T-helper 2 cell (primary cell): ENCODE results near the gene KIF26A.
"Not testable (repeated sequence)": the region's sequence is repeated elsewhere in the genome, so short reads cannot be mapped to it uniquely, and the experiment has no call there.

ENCODE experiments used
- DNase-seq, 5 experiments: peaks; one replicate each; pipeline versions ENCODE4 v3.0.0 to v3.0.0-alpha.2; 2012 to 2022

The KIF26A gene

DNA sequence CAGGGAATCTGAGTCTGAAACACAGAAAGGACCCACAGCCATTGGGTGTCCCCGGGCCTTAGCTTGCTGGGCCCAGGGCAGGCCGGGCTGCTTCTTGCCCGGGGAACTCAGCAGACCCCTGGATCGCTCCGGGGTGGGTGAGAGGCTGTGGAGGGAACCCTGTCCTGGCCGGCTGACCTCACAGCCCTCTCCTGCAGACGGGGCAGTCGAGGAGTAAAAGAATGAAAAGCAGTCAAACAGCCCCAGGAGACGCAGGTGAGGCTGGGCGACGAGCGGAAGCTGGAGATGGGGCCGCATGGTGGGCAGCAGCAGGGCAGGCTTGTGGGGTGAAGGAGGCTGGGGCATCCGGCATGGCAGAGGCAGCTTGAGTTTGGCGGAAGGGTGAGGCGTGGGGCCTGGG is 57.0 kb downstream of the KIF26A start:
- DNase-seq: no peak

DNA sequence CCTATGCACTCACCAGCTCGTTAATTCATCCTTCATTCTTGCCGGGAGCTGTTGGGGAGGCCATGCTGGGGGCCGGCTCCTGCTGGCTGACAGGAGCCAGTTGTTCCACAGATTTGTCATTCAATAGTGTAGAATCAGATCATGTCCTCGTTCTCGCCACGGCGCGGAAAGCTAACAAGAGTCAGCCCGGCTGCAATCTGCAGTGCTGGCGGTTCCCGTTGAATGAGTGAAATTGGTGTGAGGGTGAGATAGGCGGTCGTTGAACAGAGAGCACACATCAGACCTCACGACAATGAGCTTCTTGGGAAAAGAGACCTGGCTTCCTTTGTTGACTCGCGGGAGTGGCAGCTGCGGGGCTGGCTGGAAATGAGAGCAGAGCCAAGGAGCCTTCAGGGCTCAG is 57.5 kb downstream of the KIF26A start:
- DNase-seq: no peak

DNA sequence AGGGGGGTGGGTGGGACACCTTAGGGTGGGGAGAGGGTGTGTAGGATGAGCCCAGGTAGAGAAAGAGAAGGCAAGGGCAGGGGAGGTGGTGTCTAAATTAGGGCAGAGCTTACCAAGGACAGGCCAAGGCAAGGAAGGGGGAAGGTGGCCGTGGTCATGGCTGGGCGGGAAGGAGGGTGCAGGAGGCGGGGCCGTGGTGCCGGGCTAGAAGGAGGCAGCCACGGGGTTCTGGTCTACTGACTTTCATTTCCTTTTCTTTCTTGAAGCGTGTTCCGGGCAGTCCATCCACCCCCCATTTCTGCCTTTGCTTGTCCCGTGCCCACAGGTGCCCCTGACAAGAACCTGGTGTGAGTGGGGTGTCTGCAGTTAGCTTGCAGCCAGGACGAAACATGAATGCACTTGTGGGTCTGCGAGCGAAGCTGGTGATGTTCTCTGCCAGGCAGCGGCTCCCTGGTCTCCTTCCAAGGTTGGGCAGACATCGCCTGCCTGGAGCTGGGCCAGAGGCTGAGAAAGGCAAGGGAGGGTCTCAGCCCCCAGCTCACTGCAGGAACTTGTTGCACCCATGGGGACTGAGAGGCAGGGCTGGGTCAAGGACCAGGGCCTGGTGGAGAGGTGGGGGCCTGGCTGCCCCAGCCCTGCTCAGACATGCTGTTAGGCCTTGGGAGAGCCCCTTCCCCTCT is 58.2 kb downstream of the KIF26A start:
- DNase-seq: no peak

- DNase-seq: no peak
These were observed 59.3 kb downstream of the KIF26A start for GRCh38 chr14:104197449-104198247.

DNA sequence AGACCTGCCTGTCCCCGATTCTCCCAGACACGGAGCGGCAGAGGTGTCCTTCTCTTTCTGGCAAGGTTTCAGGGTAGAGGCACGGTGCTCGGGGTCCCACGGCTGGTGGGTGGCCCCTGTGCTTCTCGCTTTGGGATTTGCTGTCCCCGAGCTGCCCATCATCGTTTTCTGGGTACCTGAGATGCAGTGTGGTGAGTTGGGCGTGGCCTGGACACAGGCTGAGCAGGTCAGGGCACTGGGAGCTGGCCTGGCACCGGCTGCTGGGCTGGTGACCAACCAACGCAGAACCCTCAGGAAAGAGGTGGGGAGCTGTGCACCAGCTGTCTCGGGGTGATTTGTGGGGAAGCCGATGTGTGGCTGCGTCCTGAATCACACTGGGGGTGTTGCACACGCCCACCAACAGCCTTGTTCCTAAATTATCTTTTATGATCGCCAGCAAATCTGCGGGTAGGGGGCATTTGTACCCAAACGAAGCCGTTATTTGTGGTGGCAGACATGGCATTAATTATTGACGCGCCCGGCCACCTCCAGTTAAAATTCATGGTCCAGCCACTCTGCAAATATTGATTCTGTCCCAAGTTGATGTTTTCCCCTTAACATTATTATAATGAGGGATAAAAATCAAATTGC is 61.0 kb downstream of the KIF26A start:
- DNase-seq: no peak

- DNase-seq: no peak
These were observed 61.7 kb downstream of the KIF26A start for GRCh38 chr14:104200106-104200505.

GRCh38 chr14:104200591-104200990 is 62.2 kb downstream of the KIF26A start:
- no peak for DNase-seq

- DNase-seq: no peak
These were observed 62.7 kb downstream of the KIF26A start for GRCh38 chr14:104201063-104201462.

- DNase-seq: no peak
These were observed 63.1 kb downstream of the KIF26A start for GRCh38 chr14:104201496-104201895.

- no peak for DNase-seq
These were observed 64.1 kb downstream of the KIF26A start for GRCh38 chr14:104202259-104203070.

DNA sequence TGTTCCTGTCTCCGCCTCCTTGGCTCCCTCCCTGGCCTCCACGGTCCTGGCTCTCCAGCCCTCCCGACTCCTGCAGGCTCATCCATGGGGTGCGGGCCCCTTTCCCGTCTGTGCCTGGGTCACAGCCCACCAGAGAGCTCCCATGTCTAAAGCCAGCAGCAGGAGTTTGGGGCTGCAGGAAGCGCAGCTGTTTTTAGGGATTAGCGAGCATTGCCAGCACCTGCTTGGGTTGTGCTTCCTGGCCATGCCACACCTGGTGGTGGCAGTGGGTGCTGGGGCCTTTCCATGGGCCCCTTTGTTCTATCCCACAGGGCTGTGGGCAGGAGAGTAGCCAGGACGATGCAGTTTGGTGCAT is 64.7 kb downstream of the KIF26A start:
- no peak for DNase-seq

DNA sequence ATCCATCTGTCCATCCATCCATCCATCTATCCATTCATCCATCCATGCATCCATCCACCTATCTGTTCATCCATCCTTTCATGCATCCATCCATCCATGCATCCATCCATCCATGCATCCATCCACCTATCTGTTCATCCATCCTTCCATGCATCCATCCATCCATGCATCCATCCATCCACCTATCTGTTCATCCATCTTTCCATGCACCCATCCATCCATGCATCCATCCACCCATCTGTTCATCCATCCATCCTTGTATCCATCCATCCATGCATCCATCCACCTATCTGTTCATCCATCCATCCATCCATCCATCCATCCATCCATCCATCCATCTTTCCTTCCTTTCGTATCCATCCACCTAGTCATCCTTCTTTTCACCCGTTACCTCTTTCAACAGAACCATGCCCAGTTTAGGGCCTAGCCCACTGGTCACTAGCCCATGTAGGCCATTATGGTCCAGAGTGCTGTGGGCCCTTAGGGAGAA is 66.3 kb downstream of the KIF26A start:
- DNase-seq: no peak

DNA sequence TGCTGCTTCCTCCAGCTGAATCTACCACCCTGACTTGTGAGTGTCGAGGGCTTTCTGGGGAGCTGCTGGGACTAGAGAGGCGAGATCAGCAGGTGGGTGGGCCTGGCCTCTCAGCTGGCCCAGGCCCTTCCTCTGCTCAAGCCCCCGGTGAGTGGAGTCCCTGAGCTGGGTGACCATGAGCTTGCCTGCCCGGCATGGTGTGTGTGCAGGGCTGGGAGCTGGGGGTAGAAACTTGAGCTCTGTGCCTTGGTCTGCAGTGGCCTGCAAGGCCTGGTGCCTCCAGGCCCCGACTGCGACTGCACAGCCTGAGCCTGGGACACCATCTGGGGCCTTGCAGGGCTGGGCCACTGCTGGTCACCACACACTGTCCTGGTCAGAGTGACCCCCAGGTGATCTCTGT is 67.4 kb downstream of the KIF26A start:
- DNase-seq: no peak

GRCh38 chr14:104206281-104206904 is 68.0 kb downstream of the KIF26A start:
- no peak for DNase-seq

- DNase-seq: no peak
These were observed 69.0 kb downstream of the KIF26A start for GRCh38 chr14:104207142-104208014.

DNA sequence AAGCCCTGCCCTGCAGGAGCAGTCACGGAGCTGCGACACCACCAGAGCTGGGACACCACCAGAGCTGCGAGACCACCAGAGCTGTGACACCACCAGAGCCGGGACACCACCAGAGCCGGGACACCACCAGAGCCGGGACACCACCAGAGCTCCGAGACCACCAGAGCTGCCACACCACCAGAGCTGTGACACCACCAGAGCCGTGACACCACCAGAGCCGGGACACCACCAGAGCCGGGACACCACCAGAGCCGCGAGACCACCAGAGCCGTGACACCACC is 69.6 kb downstream of the KIF26A start:
- DNase-seq: not testable (repeated sequence)

DNA sequence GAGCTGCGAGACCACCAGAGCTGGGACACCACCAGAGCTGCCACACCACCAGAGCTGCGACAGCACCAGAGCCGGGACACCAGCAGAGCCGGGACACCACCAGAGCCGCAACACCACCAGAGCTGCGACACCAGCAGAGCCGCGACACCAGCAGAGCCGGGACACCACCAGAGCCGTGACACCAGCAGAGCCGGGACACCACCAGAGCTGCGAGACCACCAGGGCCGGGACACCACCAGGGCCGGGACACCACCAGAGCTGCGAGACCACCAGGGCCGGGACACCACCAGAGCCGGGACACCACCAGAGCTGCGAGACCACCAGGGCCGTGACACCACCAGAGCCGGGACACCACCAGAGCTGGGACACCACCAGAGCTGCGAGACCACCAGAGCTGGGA is 69.9 kb downstream of the KIF26A start:
- not testable (repeated sequence) for DNase-seq

DNA sequence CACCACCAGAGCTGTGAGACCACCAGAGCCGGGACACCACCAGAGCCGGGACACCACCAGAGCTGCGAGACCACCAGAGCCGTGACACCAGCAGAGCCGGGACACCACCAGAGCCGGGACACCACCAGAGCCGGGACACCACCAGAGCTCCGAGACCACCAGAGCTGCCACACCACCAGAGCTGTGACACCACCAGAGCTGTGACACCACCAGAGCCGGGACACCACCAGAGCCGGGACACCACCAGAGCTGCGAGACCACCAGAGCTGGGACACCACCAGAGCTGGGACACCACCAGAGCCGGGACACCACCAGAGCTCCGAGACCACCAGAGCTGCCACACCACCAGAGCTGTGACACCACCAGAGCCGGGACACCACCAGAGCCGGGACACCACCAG is 70.7 kb downstream of the KIF26A start:
- DNase-seq: not testable (repeated sequence)

- no peak for DNase-seq
These were observed 71.8 kb downstream of the KIF26A start for GRCh38 chr14:104209985-104210816.

DNA sequence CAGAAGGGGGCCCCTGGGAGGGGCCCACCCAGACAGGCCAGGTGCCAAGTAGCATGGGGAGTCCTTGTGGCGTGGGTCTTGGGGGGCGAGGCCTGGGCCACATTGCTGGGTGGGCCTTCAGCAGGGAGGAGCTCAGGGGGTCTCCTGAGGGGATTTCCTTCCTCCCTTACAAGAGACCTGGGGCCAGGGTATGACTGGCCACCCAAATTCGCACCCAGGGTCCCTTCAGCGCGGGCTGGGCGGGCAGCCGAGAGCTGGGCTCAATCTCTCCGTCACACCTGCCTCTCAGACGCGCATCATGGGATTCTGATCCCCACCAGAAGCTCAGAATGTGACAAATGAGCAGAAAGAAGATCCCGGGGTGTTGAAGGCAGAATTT is 72.4 kb downstream of the KIF26A start:
- no peak for DNase-seq

DNA sequence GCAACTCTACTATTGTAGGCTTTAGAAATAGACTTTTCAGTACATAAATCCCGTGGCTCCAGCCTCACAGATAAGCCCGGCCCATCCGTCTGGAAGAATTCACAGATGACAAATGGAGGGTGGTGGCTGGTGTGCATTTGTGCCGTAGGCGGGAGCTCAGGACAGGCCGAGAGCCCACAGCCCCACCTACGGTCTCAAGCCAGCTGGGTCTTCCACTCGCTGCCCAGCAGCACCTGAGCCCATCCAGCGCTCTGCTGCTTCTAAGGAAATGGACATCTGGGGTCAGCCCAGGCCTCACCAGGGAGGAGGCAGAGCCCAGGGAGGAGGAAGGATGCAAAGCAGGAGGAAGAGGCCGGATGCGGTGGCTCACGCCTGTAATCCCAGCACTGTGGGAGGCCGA is 72.8 kb downstream of the KIF26A start:
- DNase-seq: no peak
